ENCODE results near the gene HEMK1. TPM values are rescaled to one million over a fixed set of nuclear protein-coding genes. Genes with fewer than 3 reads are reported as not detected.
A peak's percentile ranks its signal among the peaks of the same experiment; 100 is the strongest.

HEMK1 gene
- total RNA-seq, 2 donors from 2014 or later, result 8.5 to 17.1 TPM

- H3K36me3 ChIP-seq, result no peaks in the 10 kb centered on the region
- H3K9me3 ChIP-seq, result no peaks in the 10 kb centered on the region
- TF ChIP-seq POLR2AphosphoS5 (IDR thresholded peaks at IDR 0.05), result peak; percentile 55
- no peak for TF ChIP-seq POLR2A (IDR thresholded peaks at IDR 0.05)
- TF ChIP-seq CTCF (IDR thresholded peaks at IDR 0.05), result no peak
- 58% methylated on average over 14 of the region's 14 CpGs for WGBS
- intact Hi-C loops (cut with DNase I), result no loop called here
- no peaks in the 10 kb centered on the region for H3K27me3 ChIP-seq (replicated peaks; ENCODE audit: insufficient read depth)
- no peak overlapping the region for H3K4me3 ChIP-seq
- DNase-seq (ENCODE audit: low spot score), result peak; percentile 43
- peaks cover 27% of the 10 kb centered on the region for H3K4me1 ChIP-seq (replicated peaks)
- peak overlapping the region; percentile 91 to 95 for H3K27ac ChIP-seq
Observed at GRCh38 chr3:50604628-50605588, 35.6 kb downstream of the HEMK1 start.

GRCh38 chr3:50605901-50606326 is 36.6 kb downstream of the HEMK1 start:
- Histone ChIP-seq H3K4me1 (replicated peaks) (peaks cover 17% of the 10 kb centered on the region), H3K36me3 (no peaks in the 10 kb centered on the region), H3K9me3 (no peaks in the 10 kb centered on the region), H3K27me3 (replicated peaks; ENCODE audit: insufficient read depth) (no peaks in the 10 kb centered on the region), H3K4me3 (no peak overlapping the region), H3K27ac (peak overlapping the region; percentile 91 to 95)
- 49% methylated on average over 5 of the region's 5 CpGs for WGBS
- DNase-seq (ENCODE audit: low spot score), result no peak
- TF ChIP-seq POLR2AphosphoS5 (IDR thresholded peaks at IDR 0.05) (no peak), POLR2A (IDR thresholded peaks at IDR 0.05) (no peak), CTCF (IDR thresholded peaks at IDR 0.05) (no peak)
- intact Hi-C loops (cut with DNase I), result no loop called here

GRCh38 chr3:50606596-50606995 is 37.3 kb downstream of the HEMK1 start:
- WGBS, result 64% methylated on average over 6 of the region's 6 CpGs
- intact Hi-C loops (cut with DNase I), result no loop called here
- Histone ChIP-seq H3K27ac (no peak overlapping the region), H3K9me3 (no peaks in the 10 kb centered on the region), H3K4me3 (no peak overlapping the region), H3K27me3 (replicated peaks; ENCODE audit: insufficient read depth) (no peaks in the 10 kb centered on the region), H3K36me3 (no peaks in the 10 kb centered on the region), H3K4me1 (replicated peaks) (peaks cover 12% of the 10 kb centered on the region)
- no peak for TF ChIP-seq CTCF (IDR thresholded peaks at IDR 0.05)
- no peak for TF ChIP-seq POLR2A (IDR thresholded peaks at IDR 0.05)
- TF ChIP-seq POLR2AphosphoS5 (IDR thresholded peaks at IDR 0.05), result no peak
- no peak for DNase-seq (ENCODE audit: low spot score)

GRCh38 chr3:50607271-50608091 is 38.2 kb downstream of the HEMK1 start:
- Histone ChIP-seq H3K27me3 (replicated peaks; ENCODE audit: insufficient read depth) (no peaks in the 10 kb centered on the region), H3K4me1 (replicated peaks) (peaks cover 6% of the 10 kb centered on the region), H3K27ac (no peak overlapping the region), H3K9me3 (no peaks in the 10 kb centered on the region), H3K4me3 (no peak overlapping the region), H3K36me3 (no peaks in the 10 kb centered on the region)
- WGBS, result 73% methylated on average over 29 of the region's 29 CpGs
- no peak for DNase-seq (ENCODE audit: low spot score)
- intact Hi-C loops (cut with DNase I), result no loop called here
- no peak for TF ChIP-seq POLR2AphosphoS5 (IDR thresholded peaks at IDR 0.05)

DNA sequence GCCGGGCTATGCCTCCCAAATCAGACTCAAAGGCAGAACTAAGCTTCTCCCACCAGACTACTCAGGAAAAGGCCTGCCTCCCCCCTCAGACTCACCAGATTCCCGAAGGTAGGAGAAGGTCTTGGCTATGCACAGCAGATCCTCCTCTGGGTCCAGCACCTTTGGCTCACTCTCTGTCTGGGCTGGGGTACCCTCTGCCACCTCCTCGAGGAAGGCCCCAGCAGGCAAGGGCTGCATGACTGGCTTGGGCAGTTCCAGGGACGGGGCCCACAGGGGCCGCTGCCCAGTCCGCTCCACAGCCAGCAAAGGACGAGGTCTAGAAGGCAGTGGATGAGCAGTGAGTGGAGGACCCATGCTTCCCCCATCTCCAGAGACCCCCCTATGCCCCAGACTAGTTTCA is 39.0 kb downstream of the HEMK1 start:
- Histone ChIP-seq H3K36me3 (no peaks in the 10 kb centered on the region), H3K9me3 (no peaks in the 10 kb centered on the region), H3K27ac (no peak overlapping the region), H3K4me1 (replicated peaks) (peaks cover 2% of the 10 kb centered on the region), H3K27me3 (replicated peaks; ENCODE audit: insufficient read depth) (no peaks in the 10 kb centered on the region), H3K4me3 (no peak overlapping the region)
- 65% methylated on average over 7 of the region's 7 CpGs for WGBS
- DNase-seq (ENCODE audit: low spot score), result no peak
- intact Hi-C loops (cut with DNase I), result no loop called here
- no peak for TF ChIP-seq POLR2AphosphoS5 (IDR thresholded peaks at IDR 0.05)
- no peak for TF ChIP-seq CTCF (IDR thresholded peaks at IDR 0.05)
- no peak for TF ChIP-seq POLR2A (IDR thresholded peaks at IDR 0.05)

Data from prostate gland (tissue), 2 donors.